HG03439 (cell line): ENCODE measurements around the gene UVSSA.
"Not testable (repeated sequence)": the region's sequence is repeated elsewhere in the genome, so short reads cannot be mapped to it uniquely, and the experiment has no call there.

Source experiments
- ATAC-seq: cut with Tn5 transposase; IDR thresholded peaks from one replicate; pipeline ENCODE4 v1.9.1; 2021; ENCODE audit warnings: mild to moderate bottlenecking, moderate library complexity; ENCODE audit not compliant: unreplicated experiment

Gene UVSSA

GRCh38 chr4:1316537-1317168 is 30.4 kb upstream of the UVSSA start:
- ATAC-seq, result no peak

GRCh38 chr4:1317177-1318045 is 29.6 kb upstream of the UVSSA start:
- ATAC-seq, result no peak

GRCh38 chr4:1318046-1318375 is 29.0 kb upstream of the UVSSA start:
- no peak for ATAC-seq

- no peak for ATAC-seq
Measured at GRCh38 chr4:1318488-1319213, 28.4 kb upstream of the UVSSA start.

- ATAC-seq, result no peak
Measured at GRCh38 chr4:1321486-1321885, 25.5 kb upstream of the UVSSA start.

GRCh38 chr4:1321946-1322650 is 24.9 kb upstream of the UVSSA start:
- ATAC-seq, result no peak

GRCh38 chr4:1323280-1323634 is 23.8 kb upstream of the UVSSA start:
- ATAC-seq, result no peak

- no peak for ATAC-seq
Measured at GRCh38 chr4:1323635-1324442, 23.2 kb upstream of the UVSSA start.

- not testable (repeated sequence) for ATAC-seq
Measured at GRCh38 chr4:1324443-1325175, 22.4 kb upstream of the UVSSA start.

- ATAC-seq, result no peak
Measured at GRCh38 chr4:1325176-1325480, 21.9 kb upstream of the UVSSA start.

- ATAC-seq, result no peak
Measured at GRCh38 chr4:1325681-1326635, 21.1 kb upstream of the UVSSA start.

GRCh38 chr4:1326751-1327525 is 20.1 kb upstream of the UVSSA start:
- ATAC-seq, result no peak

GRCh38 chr4:1327526-1328266 is 19.3 kb upstream of the UVSSA start:
- no peak for ATAC-seq

GRCh38 chr4:1328267-1329155 is 18.5 kb upstream of the UVSSA start:
- ATAC-seq, result no peak

GRCh38 chr4:1329408-1330371 is 17.3 kb upstream of the UVSSA start:
- no peak for ATAC-seq
